DOHH2 (cell line): ENCODE results near the gene MAPK7.

Experiments used
- H3F3A ChIP-seq: fragments of 200-600 bp; sonication (generic), shearing (Covaris generic); 2 replicates; pipeline ENCODE4 v1.6.0; 2016; ENCODE audit warnings: antibody characterized with exemption, mild to moderate bottlenecking; ENCODE audit not compliant: control insufficient read depth, insufficient read depth
- H3K27ac ChIP-seq: fragments of 200-600 bp; sonication (generic); 2 replicates; pipeline ENCODE4 v1.5.1; 2014; ENCODE audit warnings: low read depth, mild to moderate bottlenecking, low read length, moderate library complexity
- H3K27me3 ChIP-seq: fragments of 200-600 bp; sonication (generic); 2 replicates; pipeline ENCODE4 v1.6.1; 2014; ENCODE audit warnings: mild to moderate bottlenecking, low read length, mixed read lengths; ENCODE audit not compliant: control insufficient read depth
- H3K36me3 ChIP-seq: fragments of 200-600 bp; sonication (generic); 2 replicates; pipeline ENCODE4 v1.6.1; 2014; ENCODE audit warnings: mild to moderate bottlenecking, low read length, moderate library complexity, mixed read lengths; ENCODE audit not compliant: control insufficient read depth
- H3K4me1 ChIP-seq: fragments of 200-600 bp; sonication (generic); 2 replicates; pipeline ENCODE4 v1.6.1; 2014; ENCODE audit warnings: mild to moderate bottlenecking, low read length, mixed read lengths; ENCODE audit not compliant: control insufficient read depth
- H3K4me2 ChIP-seq: fragments of 200-600 bp; sonication (generic); 2 replicates; pipeline ENCODE4 v1.6.0; 2014; ENCODE audit warnings: mild to moderate bottlenecking, low read length, moderate library complexity
- H3K4me3 ChIP-seq: fragments of 200-600 bp; sonication (generic); 2 replicates; pipeline ENCODE4 v1.5.1; 2014; ENCODE audit warnings: mild to moderate bottlenecking, low read length, mixed read lengths
- H3K79me2 ChIP-seq: fragments of 200-600 bp; sonication (generic); 2 replicates; pipeline ENCODE4 v1.6.1; 2014; ENCODE audit warnings: mild to moderate bottlenecking, low read length, mixed read lengths; ENCODE audit not compliant: control insufficient read depth
- H3K9me2 ChIP-seq: fragments of 200-600 bp; sonication (generic); replicated peaks from 2 replicates; pipeline ENCODE4 v1.6.1; 2014; ENCODE audit warnings: mild to moderate bottlenecking, low read length, mixed read lengths; ENCODE audit not compliant: control insufficient read depth
- H3K9me3 ChIP-seq: fragments of 200-600 bp; sonication (generic); 2 replicates; pipeline ENCODE4 v1.6.1; 2014; ENCODE audit warnings: antibody characterized with exemption, low read length, mixed read lengths; ENCODE audit not compliant: control insufficient read depth, insufficient read depth
- H4K20me1 ChIP-seq: fragments of 200-600 bp; sonication (generic); 2 replicates; pipeline ENCODE4 v1.6.0; 2014; ENCODE audit warnings: low read depth, mild to moderate bottlenecking, antibody characterized with exemption, low read length, moderate library complexity; ENCODE audit not compliant: control insufficient read depth, insufficient read depth
- EZH2phosphoT487 ChIP-seq: fragments of 200-600 bp; sonication (generic); IDR thresholded peaks from 2 replicates; pipeline ENCODE4 v1.6.1; 2017; ENCODE audit warnings: borderline replicate concordance, mild to moderate bottlenecking, antibody characterized with exemption, low read length, moderate library complexity, mixed read lengths
- TF ChIP-seq, protein P1 (sequence below): fragments of 200-600 bp; sonication (generic); IDR thresholded peaks from one replicate; pipeline ENCODE4 v1.5.1; 2014; ENCODE audit warnings: antibody characterized with exemption, mild to moderate bottlenecking, low read depth, low read length; ENCODE audit not compliant: poor library complexity, severe bottlenecking

The MAPK7 gene

DNA sequence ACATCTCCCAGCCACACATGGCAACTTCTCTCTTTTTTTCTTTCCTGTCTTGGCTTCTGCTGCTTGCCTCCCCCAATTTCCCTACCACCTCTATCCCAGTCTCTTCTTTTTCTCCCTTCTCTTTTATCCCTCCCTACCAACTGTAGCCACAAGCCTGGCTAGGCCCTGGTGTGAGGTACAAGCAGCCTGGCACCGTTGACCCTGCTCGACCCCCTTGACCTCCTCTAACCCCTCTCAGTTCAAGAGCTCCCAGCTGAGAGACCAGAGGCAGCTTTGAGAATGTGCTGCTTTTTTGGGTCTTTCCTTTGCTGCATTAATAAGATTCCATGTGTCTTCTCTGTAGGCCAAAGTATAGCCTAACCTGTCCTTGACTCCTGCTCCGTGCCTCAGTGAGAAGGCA is 48.0 kb upstream of the MAPK7 start:
- H3K4me2 ChIP-seq, result no peak overlapping the region
- TF ChIP-seq EZH2phosphoT487, result no peak
- no peak overlapping the region for H3K4me3 ChIP-seq
- no peaks in the 10 kb centered on the region for H4K20me1 ChIP-seq
- H3K9me2 ChIP-seq, result no peaks in the 10 kb centered on the region
- no peaks in the 10 kb centered on the region for H3K4me1 ChIP-seq
- H3K9me3 ChIP-seq, result peaks cover 3% of the 10 kb centered on the region; the same call in 1 of the 2 replicates
- H3K36me3 ChIP-seq, result no peaks in the 10 kb centered on the region
- H3K27me3 ChIP-seq, result peaks cover 11% of the 10 kb centered on the region
- no peak overlapping the region for H3K27ac ChIP-seq
- no peaks in the 10 kb centered on the region for H3K79me2 ChIP-seq
- H3F3A ChIP-seq, result no peaks in the 10 kb centered on the region

GRCh38 chr17:19331134-19331533 is 47.2 kb upstream of the MAPK7 start:
- Histone ChIP-seq H3K36me3 (no peaks in the 10 kb centered on the region), H3K27ac (no peak overlapping the region), H3K79me2 (no peaks in the 10 kb centered on the region), H3K4me1 (no peaks in the 10 kb centered on the region), H3F3A (no peaks in the 10 kb centered on the region), H4K20me1 (no peaks in the 10 kb centered on the region), H3K4me2 (no peak overlapping the region), H3K27me3 (peaks cover 8% of the 10 kb centered on the region), H3K9me3 (no peaks in the 10 kb centered on the region), H3K4me3 (no peak overlapping the region), H3K9me2 (no peaks in the 10 kb centered on the region)
- no peak for TF ChIP-seq EZH2phosphoT487
- TF ChIP-seq, protein P1, sequence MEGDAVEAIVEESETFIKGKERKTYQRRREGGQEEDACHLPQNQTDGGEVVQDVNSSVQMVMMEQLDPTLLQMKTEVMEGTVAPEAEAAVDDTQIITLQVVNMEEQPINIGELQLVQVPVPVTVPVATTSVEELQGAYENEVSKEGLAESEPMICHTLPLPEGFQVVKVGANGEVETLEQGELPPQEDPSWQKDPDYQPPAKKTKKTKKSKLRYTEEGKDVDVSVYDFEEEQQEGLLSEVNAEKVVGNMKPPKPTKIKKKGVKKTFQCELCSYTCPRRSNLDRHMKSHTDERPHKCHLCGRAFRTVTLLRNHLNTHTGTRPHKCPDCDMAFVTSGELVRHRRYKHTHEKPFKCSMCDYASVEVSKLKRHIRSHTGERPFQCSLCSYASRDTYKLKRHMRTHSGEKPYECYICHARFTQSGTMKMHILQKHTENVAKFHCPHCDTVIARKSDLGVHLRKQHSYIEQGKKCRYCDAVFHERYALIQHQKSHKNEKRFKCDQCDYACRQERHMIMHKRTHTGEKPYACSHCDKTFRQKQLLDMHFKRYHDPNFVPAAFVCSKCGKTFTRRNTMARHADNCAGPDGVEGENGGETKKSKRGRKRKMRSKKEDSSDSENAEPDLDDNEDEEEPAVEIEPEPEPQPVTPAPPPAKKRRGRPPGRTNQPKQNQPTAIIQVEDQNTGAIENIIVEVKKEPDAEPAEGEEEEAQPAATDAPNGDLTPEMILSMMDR, result no peak

DNA sequence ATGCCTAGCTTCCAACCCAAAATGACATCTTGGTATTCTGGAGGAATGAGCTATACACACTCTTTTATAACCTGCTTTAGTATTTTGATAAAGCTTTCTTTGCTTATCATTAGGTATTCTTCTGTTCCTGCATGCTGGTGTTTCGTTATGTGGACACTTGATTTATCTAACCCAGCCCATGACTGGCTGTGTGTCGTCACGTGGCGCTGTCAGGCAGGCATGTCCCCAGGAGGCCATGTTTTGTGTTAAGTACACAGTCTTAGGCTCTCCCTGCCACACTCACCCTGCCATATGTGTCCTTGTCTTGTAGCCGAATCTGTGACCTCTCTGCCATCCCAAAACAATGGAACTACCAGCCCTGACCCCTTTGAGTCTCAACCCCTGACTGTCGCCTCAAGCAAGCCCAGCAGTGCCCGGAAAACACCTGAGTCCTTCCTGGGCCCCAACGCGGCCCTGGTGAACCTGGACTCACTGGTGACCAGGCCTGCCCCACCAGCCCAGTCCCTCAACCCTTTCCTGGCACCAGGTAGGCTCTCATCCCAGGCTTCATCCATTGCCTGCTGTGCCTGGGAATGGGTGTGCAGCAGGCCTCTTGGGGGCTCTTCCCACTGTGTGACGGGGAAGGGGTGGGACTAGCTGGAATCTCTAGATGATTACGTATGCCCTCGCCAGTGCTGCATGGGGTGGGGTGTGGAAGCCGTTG is 46.6 kb upstream of the MAPK7 start:
- TF ChIP-seq, protein P1, result no peak
- no peak for TF ChIP-seq EZH2phosphoT487
- Histone ChIP-seq H3F3A (no peaks in the 10 kb centered on the region), H3K79me2 (no peaks in the 10 kb centered on the region), H3K36me3 (no peaks in the 10 kb centered on the region), H4K20me1 (no peaks in the 10 kb centered on the region), H3K27ac (no peak overlapping the region), H3K4me2 (no peak overlapping the region), H3K27me3 (peaks cover 8% of the 10 kb centered on the region), H3K9me2 (no peaks in the 10 kb centered on the region), H3K4me1 (no peaks in the 10 kb centered on the region), H3K9me3 (no peaks in the 10 kb centered on the region), H3K4me3 (no peak overlapping the region)

- no peak for TF ChIP-seq EZH2phosphoT487
- TF ChIP-seq, protein P1, result no peak
Observed at GRCh38 chr17:19332371-19333131, 45.7 kb upstream of the MAPK7 start.

More at GRCh38 chr17:19332371-19333131, 45.7 kb upstream of the MAPK7 start:
- H3K9me2 ChIP-seq, result no peaks in the 10 kb centered on the region
- H3K27me3 ChIP-seq, result peaks cover 8% of the 10 kb centered on the region
- no peaks in the 10 kb centered on the region for H3K79me2 ChIP-seq
- no peak overlapping the region for H3K27ac ChIP-seq
- no peaks in the 10 kb centered on the region for H3K36me3 ChIP-seq
- no peak overlapping the region for H3K4me3 ChIP-seq
- H3K4me2 ChIP-seq, result no peak overlapping the region
- H4K20me1 ChIP-seq, result no peaks in the 10 kb centered on the region
- H3K4me1 ChIP-seq, result no peaks in the 10 kb centered on the region
- no peaks in the 10 kb centered on the region for H3K9me3 ChIP-seq
- H3F3A ChIP-seq, result no peaks in the 10 kb centered on the region
